ENCODE measurements around the gene GLRA2.

DNA sequence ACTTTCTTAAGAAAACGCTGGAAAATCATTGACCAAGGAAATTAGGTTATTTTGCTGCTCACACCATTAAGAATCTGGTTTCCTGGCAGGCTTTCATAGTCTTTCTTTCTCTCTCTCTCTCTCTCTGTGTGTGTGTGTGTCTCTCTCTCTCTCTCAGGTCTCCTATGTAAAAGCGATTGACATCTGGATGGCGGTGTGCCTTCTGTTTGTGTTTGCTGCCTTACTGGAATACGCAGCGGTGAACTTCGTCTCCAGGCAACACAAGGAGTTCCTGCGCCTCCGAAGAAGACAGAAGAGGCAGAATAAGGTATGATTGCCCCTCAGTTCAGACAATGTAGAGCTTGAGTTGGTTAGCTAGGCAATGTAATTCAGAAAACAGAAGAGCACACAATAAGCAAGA lies 161.2 kb downstream of the GLRA2 start:
- TF ChIP-seq, protein P1, sequence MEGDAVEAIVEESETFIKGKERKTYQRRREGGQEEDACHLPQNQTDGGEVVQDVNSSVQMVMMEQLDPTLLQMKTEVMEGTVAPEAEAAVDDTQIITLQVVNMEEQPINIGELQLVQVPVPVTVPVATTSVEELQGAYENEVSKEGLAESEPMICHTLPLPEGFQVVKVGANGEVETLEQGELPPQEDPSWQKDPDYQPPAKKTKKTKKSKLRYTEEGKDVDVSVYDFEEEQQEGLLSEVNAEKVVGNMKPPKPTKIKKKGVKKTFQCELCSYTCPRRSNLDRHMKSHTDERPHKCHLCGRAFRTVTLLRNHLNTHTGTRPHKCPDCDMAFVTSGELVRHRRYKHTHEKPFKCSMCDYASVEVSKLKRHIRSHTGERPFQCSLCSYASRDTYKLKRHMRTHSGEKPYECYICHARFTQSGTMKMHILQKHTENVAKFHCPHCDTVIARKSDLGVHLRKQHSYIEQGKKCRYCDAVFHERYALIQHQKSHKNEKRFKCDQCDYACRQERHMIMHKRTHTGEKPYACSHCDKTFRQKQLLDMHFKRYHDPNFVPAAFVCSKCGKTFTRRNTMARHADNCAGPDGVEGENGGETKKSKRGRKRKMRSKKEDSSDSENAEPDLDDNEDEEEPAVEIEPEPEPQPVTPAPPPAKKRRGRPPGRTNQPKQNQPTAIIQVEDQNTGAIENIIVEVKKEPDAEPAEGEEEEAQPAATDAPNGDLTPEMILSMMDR (optimal IDR thresholded peaks at IDR 0.05 in 1 of 3, IDR thresholded peaks at IDR 0.05 in 1 of 3, conservative IDR thresholded peaks at IDR 0.05 in 1 of 3; ENCODE audit: extremely low read depth in 1 of 3, insufficient read depth in 2 of 3, low read length in 3 of 3): no peak
- TF ChIP-seq EZH2 (IDR thresholded peaks at IDR 0.05; ENCODE audit: low read length): no peak

Data from keratinocyte (primary cell).